HEK293 (cell line): ENCODE data around the gene ST6GAL1.

Experiments
- CTCF ChIA-PET: fragments of 350-600 bp; formaldehyde crosslinking; extraction: SDS; loops from one replicate; lab custom pipeline; 2021; ENCODE audit warnings: antibody characterized with exemption; lab: Yijun Ruan, JAX
- POLR2A ChIA-PET: fragments of 300-600 bp; formaldehyde crosslinking; extraction: SDS; loops from one replicate; lab custom pipeline; 2020; ENCODE audit warnings: antibody characterized with exemption, inconsistent platforms; lab: Yijun Ruan, JAX
- H3K27ac ChIP-seq: fragments of 200-500 bp; sonication (Bioruptor generic); 2 replicates; pipeline ENCODE4 v1.5.1; 2014; ENCODE audit warnings: low read depth, low read length, control low read depth, inconsistent platforms; ENCODE audit errors: extremely low read depth
- H3K36me3 ChIP-seq, 2 experiments: fragments of 200-500 bp in 1 of 2; sonication (Bioruptor generic) in 1 of 2; 1 replicate in 1 of 2; 2 replicates in 1 of 2; pipeline ENCODE4 v1.5.1; 2014 to 2017; ENCODE audit warnings: inconsistent platforms in 2 of 2, low read length in 2 of 2; ENCODE audit not compliant: control insufficient read depth in 2 of 2, insufficient read depth in 1 of 2
- H3K4me1 ChIP-seq: fragments of 200-500 bp; sonication (Bioruptor generic); 2 replicates; pipeline ENCODE4 v1.5.1; 2014; ENCODE audit warnings: mild to moderate bottlenecking, low read length, inconsistent platforms; ENCODE audit not compliant: control insufficient read depth, insufficient read depth
- H3K4me3 ChIP-seq: 2 replicates; pipeline ENCODE4 v1.5.1; 2011; ENCODE audit warnings: low read depth, mild to moderate bottlenecking, control low read depth, low read length, moderate library complexity
- H3K9me3 ChIP-seq: fragments of 200-500 bp; sonication (Bioruptor generic); 2 replicates; pipeline ENCODE4 v1.5.1; 2014; ENCODE audit warnings: low read depth, low read length, inconsistent platforms; ENCODE audit not compliant: control insufficient read depth, insufficient read depth
- BCL11A ChIP-seq: fragments of 450-650 bp; formaldehyde crosslinking; IDR thresholded peaks from 2 replicates; pipeline ENCODE4 v1.5.1; 2016; ENCODE audit warnings: low read depth, missing biosample characterization, missing genetic modification characterization
- MEIS1 ChIP-seq: sonication (generic); formaldehyde crosslinking; IDR thresholded peaks from 2 replicates; pipeline ENCODE4 v1.8.1; 2022; ENCODE audit warnings: missing genetic modification reagents, mild to moderate bottlenecking, borderline replicate concordance
- SCRT1 ChIP-seq: fragments of 450-650 bp; formaldehyde crosslinking; IDR thresholded peaks from 2 replicates; pipeline ENCODE4 v1.5.1; 2016; ENCODE audit warnings: missing biosample characterization, missing genetic modification characterization, borderline replicate concordance
- SP2 ChIP-seq: fragments of 450-650 bp; formaldehyde crosslinking; IDR thresholded peaks from 2 replicates; pipeline ENCODE4 v1.5.1; 2016; ENCODE audit warnings: missing biosample characterization, missing genetic modification characterization
- SP7 ChIP-seq: fragments of 450-650 bp; formaldehyde crosslinking; IDR thresholded peaks from 2 replicates; pipeline ENCODE4 v1.5.1; 2016; ENCODE audit warnings: missing biosample characterization, missing genetic modification characterization
- YY1 ChIP-seq: fragments of 450-650 bp; formaldehyde crosslinking; IDR thresholded peaks from 2 replicates; pipeline ENCODE4 v1.5.1; 2018; ENCODE audit warnings: missing biosample characterization, missing genetic modification characterization
- ZBTB48 ChIP-seq: fragments of 450-650 bp; formaldehyde crosslinking; IDR thresholded peaks from 2 replicates; pipeline ENCODE4 v1.5.1; 2016; ENCODE audit warnings: missing biosample characterization, missing genetic modification characterization
- ZBTB8A ChIP-seq: fragments of 450-650 bp; formaldehyde crosslinking; IDR thresholded peaks from 2 replicates; pipeline ENCODE4 v1.5.1; 2016; ENCODE audit warnings: missing biosample characterization, missing genetic modification characterization
- ZFHX2 ChIP-seq: fragments of 450-650 bp; formaldehyde crosslinking; conservative IDR thresholded peaks from 2 replicates; pipeline ENCODE4 v1.5.1; 2016; ENCODE audit warnings: missing biosample characterization, missing genetic modification characterization
- ZNF10 ChIP-seq: fragments of 450-650 bp; formaldehyde crosslinking; IDR thresholded peaks from 2 replicates; pipeline ENCODE4 v1.5.1; 2017; ENCODE audit warnings: missing biosample characterization, missing genetic modification characterization
- ZNF112 ChIP-seq: fragments of 450-650 bp; formaldehyde crosslinking; IDR thresholded peaks from 2 replicates; pipeline ENCODE4 v1.5.0; 2017; ENCODE audit warnings: missing biosample characterization, missing genetic modification characterization
- ZNF132 ChIP-seq: fragments of 450-650 bp; formaldehyde crosslinking; IDR thresholded peaks from 2 replicates; pipeline ENCODE4 v1.5.1; 2017; ENCODE audit warnings: missing biosample characterization, missing genetic modification characterization, borderline replicate concordance
- ZNF146 ChIP-seq: fragments of 450-650 bp; formaldehyde crosslinking; IDR thresholded peaks from 2 replicates; pipeline ENCODE4 v1.5.1; 2016; ENCODE audit warnings: missing biosample characterization, missing genetic modification characterization
- ZNF175 ChIP-seq: fragments of 450-650 bp; formaldehyde crosslinking; IDR thresholded peaks from 2 replicates; pipeline ENCODE4 v1.5.1; 2016; ENCODE audit warnings: missing biosample characterization, missing genetic modification characterization
- ZNF202 ChIP-seq: fragments of 450-650 bp; formaldehyde crosslinking; IDR thresholded peaks from 2 replicates; pipeline ENCODE4 v1.5.1; 2016; ENCODE audit warnings: missing biosample characterization, missing genetic modification characterization, borderline replicate concordance
- ZNF223 ChIP-seq: fragments of 450-650 bp; formaldehyde crosslinking; IDR thresholded peaks from 2 replicates; pipeline ENCODE4 v1.5.1; 2016; ENCODE audit warnings: missing biosample characterization, missing genetic modification characterization
- ZNF366 ChIP-seq: fragments of 450-650 bp; formaldehyde crosslinking; conservative IDR thresholded peaks from 2 replicates; pipeline ENCODE4 v1.5.1; 2016; ENCODE audit warnings: missing biosample characterization, missing genetic modification characterization
- ZNF423 ChIP-seq: fragments of 450-650 bp; formaldehyde crosslinking; IDR thresholded peaks from 2 replicates; pipeline ENCODE4 v1.5.1; 2016; ENCODE audit warnings: missing biosample characterization, missing genetic modification characterization
- ZNF560 ChIP-seq: fragments of 450-650 bp; formaldehyde crosslinking; IDR thresholded peaks from 2 replicates; pipeline ENCODE4 v1.5.1; 2017; ENCODE audit warnings: missing biosample characterization, missing genetic modification characterization, borderline replicate concordance
- ZNF600 ChIP-seq: fragments of 450-650 bp; formaldehyde crosslinking; IDR thresholded peaks from 2 replicates; pipeline ENCODE4 v1.5.1; 2016; ENCODE audit warnings: missing biosample characterization, missing genetic modification characterization
- ZNF654 ChIP-seq: fragments of 450-650 bp; formaldehyde crosslinking; IDR thresholded peaks from 2 replicates; pipeline ENCODE4 v1.5.1; 2016; ENCODE audit warnings: low read depth, missing biosample characterization, missing genetic modification characterization
- ZNF658 ChIP-seq: fragments of 450-650 bp; formaldehyde crosslinking; IDR thresholded peaks from 2 replicates; pipeline ENCODE4; 2016; ENCODE audit warnings: missing biosample characterization, missing genetic modification characterization
- ZNF791 ChIP-seq: fragments of 450-650 bp; formaldehyde crosslinking; IDR thresholded peaks from 2 replicates; pipeline ENCODE4 v1.5.1; 2016; ENCODE audit warnings: missing biosample characterization, missing genetic modification characterization
- TF ChIP-seq, protein P1 (sequence below): fragments of 450-650 bp; formaldehyde crosslinking; IDR thresholded peaks from 2 replicates; pipeline ENCODE4 v1.5.1; 2016; ENCODE audit warnings: missing biosample characterization, missing genetic modification characterization, low read depth
- TF ChIP-seq, protein P2 (sequence below): fragments of 450-650 bp; formaldehyde crosslinking; IDR thresholded peaks from 2 replicates; pipeline ENCODE4 v1.5.1; 2017; ENCODE audit warnings: missing biosample characterization, mild to moderate bottlenecking, missing genetic modification characterization, moderate library complexity
- TF ChIP-seq, protein P3 (sequence below): fragments of 450-650 bp; formaldehyde crosslinking; IDR thresholded peaks from 2 replicates; pipeline ENCODE4 v1.5.1; 2016; ENCODE audit warnings: missing biosample characterization, missing genetic modification characterization
- TF ChIP-seq, protein P4 (sequence below): sonication (generic); formaldehyde crosslinking; IDR thresholded peaks from 2 replicates; pipeline ENCODE4 v1.8.1; 2022; ENCODE audit warnings: mild to moderate bottlenecking, moderate library complexity, missing genetic modification reagents

ST6GAL1 gene

DNA sequence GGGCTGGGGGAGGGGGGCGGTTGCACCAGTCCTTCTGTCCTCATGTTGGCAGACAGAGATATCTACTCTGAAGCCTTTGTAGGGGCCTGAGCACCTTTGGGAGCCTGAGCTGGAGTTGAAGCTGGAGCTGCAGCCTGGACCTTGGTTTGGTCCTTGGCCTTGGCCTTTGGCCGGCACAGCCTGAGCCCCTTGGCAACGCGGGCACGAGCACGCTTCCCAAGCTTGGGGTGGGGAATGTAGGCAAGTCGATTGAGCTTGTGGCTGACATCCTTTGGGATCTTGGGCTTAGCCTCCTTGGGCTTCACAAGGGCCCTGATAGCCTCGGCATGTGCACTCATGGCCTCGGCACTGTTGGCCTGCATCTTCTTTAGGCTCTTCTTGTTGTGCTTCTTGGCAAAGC, 8.1 kb upstream of the ST6GAL1 start:
- POLR2A ChIA-PET = no interaction called here

DNA sequence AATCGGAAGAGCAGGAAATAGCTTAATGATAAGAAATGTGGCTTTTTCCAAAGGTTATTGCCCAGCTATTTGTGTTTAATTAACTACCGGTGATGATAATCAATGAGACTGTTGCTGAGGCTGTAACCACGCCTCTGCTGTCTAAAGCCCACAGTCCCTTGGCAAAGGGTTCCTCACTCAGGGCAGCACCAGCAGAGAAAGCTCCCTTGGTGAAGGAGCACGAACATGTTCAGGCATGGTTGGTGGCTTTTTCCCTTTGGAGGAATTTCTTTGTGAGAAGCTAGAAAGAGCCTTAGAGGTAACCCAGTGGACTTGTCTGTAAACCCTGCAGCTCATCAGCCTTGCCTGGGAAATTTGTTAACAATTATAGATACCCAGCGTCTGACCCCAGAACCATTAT, 7.5 kb upstream of the ST6GAL1 start:
- Histone ChIP-seq H3K36me3 (no peaks in the 10 kb centered on the region), H3K4me3 (no peak overlapping the region), H3K27ac (no peak overlapping the region), H3K9me3 (no peaks in the 10 kb centered on the region)
- ChIA-PET POLR2A (no interaction called here), CTCF (no interaction called here)
- TF ChIP-seq, protein P1, sequence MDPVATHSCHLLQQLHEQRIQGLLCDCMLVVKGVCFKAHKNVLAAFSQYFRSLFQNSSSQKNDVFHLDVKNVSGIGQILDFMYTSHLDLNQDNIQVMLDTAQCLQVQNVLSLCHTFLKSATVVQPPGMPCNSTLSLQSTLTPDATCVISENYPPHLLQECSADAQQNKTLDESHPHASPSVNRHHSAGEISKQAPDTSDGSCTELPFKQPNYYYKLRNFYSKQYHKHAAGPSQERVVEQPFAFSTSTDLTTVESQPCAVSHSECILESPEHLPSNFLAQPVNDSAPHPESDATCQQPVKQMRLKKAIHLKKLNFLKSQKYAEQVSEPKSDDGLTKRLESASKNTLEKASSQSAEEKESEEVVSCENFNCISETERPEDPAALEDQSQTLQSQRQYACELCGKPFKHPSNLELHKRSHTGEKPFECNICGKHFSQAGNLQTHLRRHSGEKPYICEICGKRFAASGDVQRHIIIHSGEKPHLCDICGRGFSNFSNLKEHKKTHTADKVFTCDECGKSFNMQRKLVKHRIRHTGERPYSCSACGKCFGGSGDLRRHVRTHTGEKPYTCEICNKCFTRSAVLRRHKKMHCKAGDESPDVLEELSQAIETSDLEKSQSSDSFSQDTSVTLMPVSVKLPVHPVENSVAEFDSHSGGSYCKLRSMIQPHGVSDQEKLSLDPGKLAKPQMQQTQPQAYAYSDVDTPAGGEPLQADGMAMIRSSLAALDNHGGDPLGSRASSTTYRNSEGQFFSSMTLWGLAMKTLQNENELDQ (tag by site-specific recombination) = no peak
- no peak for TF ChIP-seq ZNF132 (tag by site-specific recombination)
- TF ChIP-seq ZNF366 (tag by site-specific recombination) = no peak
- no peak for TF ChIP-seq ZNF423 (tag by site-specific recombination)
- peak; percentile 51; the same call in 1 of the 2 replicates for TF ChIP-seq ZBTB48 (tag by site-specific recombination)
- no peak for TF ChIP-seq SCRT1 (tag by site-specific recombination)
- no peak for TF ChIP-seq ZNF560 (tag by site-specific recombination)
- no peak for TF ChIP-seq ZNF10 (tag by site-specific recombination)
- TF ChIP-seq ZBTB8A (tag by site-specific recombination) = no peak
- TF ChIP-seq, all 188 proteins: peak for 1
- no peaks in the 10 kb centered on the region for H3K4me1 ChIP-seq

More for the DNA sequence above, 8.1 kb upstream of the ST6GAL1 start:
- Histone ChIP-seq H3K9me3 (no peaks in the 10 kb centered on the region), H3K4me3 (no peak overlapping the region), H3K27ac (no peak overlapping the region), H3K4me1 (no peaks in the 10 kb centered on the region), H3K36me3 (no peaks in the 10 kb centered on the region)
- TF ChIP-seq ZNF791 (tag by site-specific recombination) = no peak
- no peak for TF ChIP-seq ZNF175 (tag by site-specific recombination)
- no peak for TF ChIP-seq ZNF223 (tag by site-specific recombination)
- TF ChIP-seq ZFHX2 = no peak
- TF ChIP-seq YY1 = no peak
- TF ChIP-seq ZNF658 (tag by site-specific recombination) = no peak
- TF ChIP-seq ZNF654 = no peak
- CTCF ChIA-PET = no interaction called here

DNA sequence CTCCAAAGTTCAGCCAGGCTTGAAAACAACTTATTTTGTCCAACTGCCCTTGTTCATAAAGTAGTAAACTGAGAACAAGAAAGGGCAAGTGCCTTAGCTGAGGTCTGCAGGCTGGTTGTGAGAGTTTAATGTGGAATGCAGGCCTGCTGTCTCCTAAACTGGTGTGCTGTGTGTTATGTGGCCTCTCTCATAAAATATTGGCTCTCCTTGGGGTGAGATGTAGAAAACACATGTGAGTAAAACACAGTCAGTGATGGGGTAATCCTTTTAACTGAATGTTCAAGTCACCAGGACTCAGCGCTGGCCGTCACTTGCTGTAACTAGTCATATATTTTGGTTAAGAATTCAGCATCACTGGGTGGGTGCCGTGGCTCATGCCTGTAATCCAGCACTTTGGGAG, 7.1 kb upstream of the ST6GAL1 start:
- POLR2A ChIA-PET = interaction anchor here (0.6 to 0.7 kb wide), 2 partner anchors 56 to 382 kb away, joined by 3 read pairs; no protein-coding TSS in a partner anchor
- no peaks in the 10 kb centered on the region for H3K9me3 ChIP-seq
- no peak overlapping the region for H3K4me3 ChIP-seq
- H3K27ac ChIP-seq = no peak overlapping the region
- H3K4me1 ChIP-seq = no peaks in the 10 kb centered on the region
- no peaks in the 10 kb centered on the region for H3K36me3 ChIP-seq
- CTCF ChIA-PET = no interaction called here
- TF ChIP-seq SP7 (tag by site-specific recombination) (no peak), ZBTB48 (tag by site-specific recombination) (no peak), ZNF112 (tag by site-specific recombination) (no peak), ZNF600 (no peak), MEIS1 (CRISPR knock-in tag) (no peak), BCL11A (no peak), ZNF146 (tag by site-specific recombination) (no peak), SP2 (no peak), ZNF202 (tag by site-specific recombination) (no peak)
- TF ChIP-seq, protein P2, sequence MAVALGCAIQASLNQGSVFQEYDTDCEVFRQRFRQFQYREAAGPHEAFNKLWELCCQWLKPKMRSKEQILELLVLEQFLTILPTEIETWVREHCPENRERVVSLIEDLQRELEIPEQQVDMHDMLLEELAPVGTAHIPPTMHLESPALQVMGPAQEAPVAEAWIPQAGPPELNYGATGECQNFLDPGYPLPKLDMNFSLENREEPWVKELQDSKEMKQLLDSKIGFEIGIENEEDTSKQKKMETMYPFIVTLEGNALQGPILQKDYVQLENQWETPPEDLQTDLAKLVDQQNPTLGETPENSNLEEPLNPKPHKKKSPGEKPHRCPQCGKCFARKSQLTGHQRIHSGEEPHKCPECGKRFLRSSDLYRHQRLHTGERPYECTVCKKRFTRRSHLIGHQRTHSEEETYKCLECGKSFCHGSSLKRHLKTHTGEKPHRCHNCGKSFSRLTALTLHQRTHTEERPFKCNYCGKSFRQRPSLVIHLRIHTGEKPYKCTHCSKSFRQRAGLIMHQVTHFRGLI (tag by site-specific recombination) = no peak
- TF ChIP-seq, protein P3, sequence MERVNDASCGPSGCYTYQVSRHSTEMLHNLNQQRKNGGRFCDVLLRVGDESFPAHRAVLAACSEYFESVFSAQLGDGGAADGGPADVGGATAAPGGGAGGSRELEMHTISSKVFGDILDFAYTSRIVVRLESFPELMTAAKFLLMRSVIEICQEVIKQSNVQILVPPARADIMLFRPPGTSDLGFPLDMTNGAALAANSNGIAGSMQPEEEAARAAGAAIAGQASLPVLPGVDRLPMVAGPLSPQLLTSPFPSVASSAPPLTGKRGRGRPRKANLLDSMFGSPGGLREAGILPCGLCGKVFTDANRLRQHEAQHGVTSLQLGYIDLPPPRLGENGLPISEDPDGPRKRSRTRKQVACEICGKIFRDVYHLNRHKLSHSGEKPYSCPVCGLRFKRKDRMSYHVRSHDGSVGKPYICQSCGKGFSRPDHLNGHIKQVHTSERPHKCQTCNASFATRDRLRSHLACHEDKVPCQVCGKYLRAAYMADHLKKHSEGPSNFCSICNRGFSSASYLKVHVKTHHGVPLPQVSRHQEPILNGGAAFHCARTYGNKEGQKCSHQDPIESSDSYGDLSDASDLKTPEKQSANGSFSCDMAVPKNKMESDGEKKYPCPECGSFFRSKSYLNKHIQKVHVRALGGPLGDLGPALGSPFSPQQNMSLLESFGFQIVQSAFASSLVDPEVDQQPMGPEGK (tag by site-specific recombination) = no peak
- TF ChIP-seq, protein P4, sequence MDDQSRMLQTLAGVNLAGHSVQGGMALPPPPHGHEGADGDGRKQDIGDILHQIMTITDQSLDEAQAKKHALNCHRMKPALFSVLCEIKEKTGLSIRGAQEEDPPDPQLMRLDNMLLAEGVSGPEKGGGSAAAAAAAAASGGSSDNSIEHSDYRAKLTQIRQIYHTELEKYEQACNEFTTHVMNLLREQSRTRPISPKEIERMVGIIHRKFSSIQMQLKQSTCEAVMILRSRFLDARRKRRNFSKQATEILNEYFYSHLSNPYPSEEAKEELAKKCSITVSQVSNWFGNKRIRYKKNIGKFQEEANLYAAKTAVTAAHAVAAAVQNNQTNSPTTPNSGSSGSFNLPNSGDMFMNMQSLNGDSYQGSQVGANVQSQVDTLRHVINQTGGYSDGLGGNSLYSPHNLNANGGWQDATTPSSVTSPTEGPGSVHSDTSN (CRISPR knock-in tag) = no peak
